K562 (cell line): ENCODE measurements around the gene CATSPER1. TPM values are rescaled to one million over a fixed set of nuclear protein-coding genes. Genes with fewer than 3 reads are reported as not detected.

Experiments used
- CHD1 ChIP-seq: fragments of 200-600 bp; sonication (generic); IDR thresholded peaks from one replicate; pipeline ENCODE4 v1.6.1; 2012; ENCODE audit warnings: mild to moderate bottlenecking, moderate library complexity, low read length, inconsistent platforms
- EP300 ChIP-seq: IDR thresholded peaks from 2 replicates; pipeline ENCODE4 v1.6.1; 2012; ENCODE audit warnings: low read length, improper control_type of control experiment
- ETV6 ChIP-seq, 3 experiments: fragments of 150-350 bp in 1 of 3; sonication (generic) in 1 of 3; formaldehyde crosslinking in 1 of 3; IDR thresholded peaks; 2 replicates each; pipeline versions ENCODE4 v1.6.1 to v1.8.0; 2014 to 2022; ENCODE audit warnings: borderline replicate concordance in 2 of 3, low read depth in 2 of 3, antibody characterized with exemption in 1 of 3, low read length in 1 of 3, mild to moderate bottlenecking in 1 of 3, missing genetic modification reagents in 1 of 3
- GTF2E2 ChIP-seq: fragments of 200-800 bp; sonication (Bioruptor generic); IDR thresholded peaks from 2 replicates; pipeline ENCODE4 v1.6.1; 2016; ENCODE audit warnings: missing genetic modification characterization, missing compliant biosample characterization
- HMGXB4 ChIP-seq: sonication (generic); formaldehyde crosslinking; IDR thresholded peaks from 2 replicates; pipeline ENCODE4 v1.8.1; 2023; ENCODE audit warnings: mild to moderate bottlenecking, missing genetic modification reagents
- KDM5B ChIP-seq: fragments of 200-600 bp; sonication (generic); IDR thresholded peaks from 2 replicates; pipeline ENCODE4 v1.6.1; 2012; ENCODE audit warnings: low read depth, mild to moderate bottlenecking, moderate library complexity, low read length, control low read depth, inconsistent platforms; ENCODE audit not compliant: insufficient replicate concordance
- MYC ChIP-seq, 2 experiments: fragments of 250-450 bp in 1 of 2; sonication (Bioruptor Pico) in 1 of 2; IDR thresholded peaks; 2 replicates each; pipeline versions ENCODE4 v1.5.1 to v1.6.1; 2012 to 2021; ENCODE audit warnings: low read depth in 2 of 2, borderline replicate concordance in 1 of 2, improper control_type of control experiment in 1 of 2, low read length in 1 of 2, mild to moderate bottlenecking in 1 of 2, moderate library complexity in 1 of 2
- PHF8 ChIP-seq: fragments of 200-600 bp; sonication (generic); IDR thresholded peaks from 2 replicates; pipeline ENCODE4 v1.6.1; 2012; ENCODE audit warnings: mixed run types, mild to moderate bottlenecking, inconsistent platforms, low read length, moderate library complexity, borderline replicate concordance
- SIN3A ChIP-seq, 2 experiments: fragments of 150-350 bp in 1 of 2; IDR thresholded peaks; 2 replicates each; pipeline ENCODE4 v1.6.1; 2011 to 2016; ENCODE audit warnings: borderline replicate concordance in 2 of 2, low read depth in 2 of 2, low read length in 2 of 2, mild to moderate bottlenecking in 2 of 2, moderate library complexity in 2 of 2; ENCODE audit not compliant: control insufficient read depth in 1 of 2
- SMARCC2 ChIP-seq: fragments of 450-650 bp; IDR thresholded peaks from 2 replicates; pipeline ENCODE4 v1.6.1; 2017; ENCODE audit warnings: antibody characterized with exemption, moderate library complexity, mild to moderate bottlenecking, low read depth
- ZKSCAN8 ChIP-seq: fragments of 200-800 bp; sonication (Bioruptor generic); IDR thresholded peaks from 2 replicates; pipeline ENCODE4 v1.6.1; 2016; ENCODE audit warnings: missing genetic modification characterization, missing compliant biosample characterization
- ZNF277 ChIP-seq: fragments of 250-450 bp; sonication (Bioruptor Pico); IDR thresholded peaks from 2 replicates; pipeline ENCODE4 v1.8.0; 2022; ENCODE audit warnings: inconsistent platforms, mild to moderate bottlenecking, moderate library complexity, borderline replicate concordance
- polyA plus RNA-seq, 8 experiments: library from polyadenylated mRNA; depleted of rRNA in 4 of 8; stranded (reverse) in 5 of 8; unstranded in 3 of 8; fragments of >200 nt; fragmentation: Nextera tagmentation in 2 of 8; fragmentation: Illumina TruSeq in 1 of 8; extraction: Ambion mirVana in 2 of 8; extraction: Trizol in 1 of 8; gene quantifications; 2 replicates each; pipeline versions ENCODE4 v1.2.1 to v1.2.3, GENCODE V29; 2011 to 2014; ENCODE audit warnings: inconsistent platforms in 1 of 8, missing spikeins in 1 of 8
- total RNA-seq, 7 experiments: library from RNA; depleted of rRNA in 6 of 7; stranded (reverse); fragments of >200 nt in 6 of 7; fragmentation: Illumina TruSeq in 2 of 7; extraction: Trizol in 2 of 7; gene quantifications; 2 replicates each; pipeline versions ENCODE4 v1.2.1 to v1.2.3, GENCODE V29; 2011 to 2021; ENCODE audit warnings: low replicate concordance in 1 of 7
- TF ChIP-seq, protein P1 (sequence below): sonication (generic); formaldehyde crosslinking; IDR thresholded peaks from 2 replicates; pipeline ENCODE4 v1.8.1; 2023; ENCODE audit warnings: missing genetic modification reagents, mild to moderate bottlenecking, borderline replicate concordance

CATSPER1 gene
- total and polyA plus RNA-seq, 9 of the 15 experiments (the other 6 are each of a cell fraction or from before 2014, with no cell fraction given), result 0.21 to 3.3 (median 0.76) TPM

- TF ChIP-seq SMARCC2 (no peak), ZNF277 (CRISPR knock-in tag) (no peak), EP300 (no peak), CHD1 (no peak), ETV6 (IDR thresholded peaks at IDR 0.05; ENCODE audit: borderline replicate concordance in 1 of 2, low read depth in 2 of 2, low read length in 1 of 2) (no peak), ETV6 (CRISPR knock-in tag; IDR thresholded peaks at IDR 0.05; ENCODE audit: borderline replicate concordance) (no peak), HMGXB4 (CRISPR knock-in tag) (0 out of 2 replicates have a peak, but pooled peaks have one; percentile 32), KDM5B (peak; percentile 33), PHF8 (peak; percentile 70; the same call in 1 of the 2 replicates), GTF2E2 (tag) (no peak), MYC (IDR thresholded peaks at IDR 0.05; ENCODE audit: low read depth, low read length) (peak; percentile 54; the same call in 1 of the 2 replicates), MYC (CRISPR knock-in tag; IDR thresholded peaks at IDR 0.05; ENCODE audit: borderline replicate concordance, low read depth) (no peak), ZKSCAN8 (CRISPR knock-in tag) (no peak), SIN3A (IDR thresholded peaks at IDR 0.05; ENCODE audit: borderline replicate concordance in 2 of 2, control insufficient read depth in 1 of 2, low read depth in 2 of 2, low read length in 2 of 2) (peak; percentile 49 to 69; a peak in 2 of 4 replicates)
- TF ChIP-seq, protein P1, sequence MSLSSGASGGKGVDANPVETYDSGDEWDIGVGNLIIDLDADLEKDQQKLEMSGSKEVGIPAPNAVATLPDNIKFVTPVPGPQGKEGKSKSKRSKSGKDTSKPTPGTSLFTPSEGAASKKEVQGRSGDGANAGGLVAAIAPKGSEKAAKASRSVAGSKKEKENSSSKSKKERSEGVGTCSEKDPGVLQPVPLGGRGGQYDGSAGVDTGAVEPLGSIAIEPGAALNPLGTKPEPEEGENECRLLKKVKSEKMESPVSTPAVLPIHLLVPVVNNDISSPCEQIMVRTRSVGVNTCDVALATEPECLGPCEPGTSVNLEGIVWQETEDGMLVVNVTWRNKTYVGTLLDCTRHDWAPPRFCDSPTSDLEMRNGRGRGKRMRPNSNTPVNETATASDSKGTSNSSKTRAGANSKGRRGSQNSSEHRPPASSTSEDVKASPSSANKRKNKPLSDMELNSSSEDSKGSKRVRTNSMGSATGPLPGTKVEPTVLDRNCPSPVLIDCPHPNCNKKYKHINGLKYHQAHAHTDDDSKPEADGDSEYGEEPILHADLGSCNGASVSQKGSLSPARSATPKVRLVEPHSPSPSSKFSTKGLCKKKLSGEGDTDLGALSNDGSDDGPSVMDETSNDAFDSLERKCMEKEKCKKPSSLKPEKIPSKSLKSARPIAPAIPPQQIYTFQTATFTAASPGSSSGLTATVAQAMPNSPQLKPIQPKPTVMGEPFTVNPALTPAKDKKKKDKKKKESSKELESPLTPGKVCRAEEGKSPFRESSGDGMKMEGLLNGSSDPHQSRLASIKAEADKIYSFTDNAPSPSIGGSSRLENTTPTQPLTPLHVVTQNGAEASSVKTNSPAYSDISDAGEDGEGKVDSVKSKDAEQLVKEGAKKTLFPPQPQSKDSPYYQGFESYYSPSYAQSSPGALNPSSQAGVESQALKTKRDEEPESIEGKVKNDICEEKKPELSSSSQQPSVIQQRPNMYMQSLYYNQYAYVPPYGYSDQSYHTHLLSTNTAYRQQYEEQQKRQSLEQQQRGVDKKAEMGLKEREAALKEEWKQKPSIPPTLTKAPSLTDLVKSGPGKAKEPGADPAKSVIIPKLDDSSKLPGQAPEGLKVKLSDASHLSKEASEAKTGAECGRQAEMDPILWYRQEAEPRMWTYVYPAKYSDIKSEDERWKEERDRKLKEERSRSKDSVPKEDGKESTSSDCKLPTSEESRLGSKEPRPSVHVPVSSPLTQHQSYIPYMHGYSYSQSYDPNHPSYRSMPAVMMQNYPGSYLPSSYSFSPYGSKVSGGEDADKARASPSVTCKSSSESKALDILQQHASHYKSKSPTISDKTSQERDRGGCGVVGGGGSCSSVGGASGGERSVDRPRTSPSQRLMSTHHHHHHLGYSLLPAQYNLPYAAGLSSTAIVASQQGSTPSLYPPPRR, result no peak
These were observed 43.7 kb upstream of the CATSPER1 start, which contains the start of gene PACS1 (continued) for GRCh38 chr11:66069715-66070603.
